RWPE2 (cell line): ENCODE measurements around the gene OR2F1.

Experiments used
- ATAC-seq: fragments of 200-7000 bp; cut with Tn5 transposase; 3 replicates; pipeline ENCODE4 v1.9.1; 2021; ENCODE audit warnings: low read depth
- DNase-seq: peaks from one replicate; pipeline ENCODE4 v3.0.0-alpha.2; 2020; ENCODE audit warnings: low spot score
- H3K27ac ChIP-seq: fragments of 450-650 bp; 2 replicates; pipeline ENCODE4 v1.5.1; 2017; ENCODE audit warnings: mild to moderate bottlenecking; ENCODE audit not compliant: poor library complexity, severe bottlenecking
- H3K27me3 ChIP-seq: fragments of 250-450 bp; sonication (Bioruptor Pico); 2 replicates; pipeline ENCODE4 v1.5.1; 2021; ENCODE audit warnings: mild to moderate bottlenecking, moderate library complexity; ENCODE audit not compliant: insufficient read depth, poor library complexity, severe bottlenecking
- H3K36me3 ChIP-seq: fragments of 250-450 bp; sonication (Bioruptor Pico); 2 replicates; pipeline ENCODE4 v1.5.1; 2020; ENCODE audit warnings: low read depth, mild to moderate bottlenecking, moderate library complexity
- H3K4me1 ChIP-seq: fragments of 250-450 bp; sonication (Bioruptor Pico); 2 replicates; pipeline ENCODE4 v1.5.1; 2021; ENCODE audit warnings: mild to moderate bottlenecking, moderate library complexity; ENCODE audit not compliant: insufficient read depth, poor library complexity, severe bottlenecking
- H3K4me3 ChIP-seq: fragments of 250-450 bp; sonication (Bioruptor Pico); 2 replicates; pipeline ENCODE4 v1.5.1; 2021; ENCODE audit warnings: mild to moderate bottlenecking, moderate library complexity; ENCODE audit not compliant: severe bottlenecking
- H3K9me3 ChIP-seq: fragments of 250-450 bp; sonication (Bioruptor Pico); 2 replicates; pipeline ENCODE4 v1.5.1; 2021; ENCODE audit warnings: mild to moderate bottlenecking, moderate library complexity; ENCODE audit not compliant: severe bottlenecking
- CTCF ChIP-seq: fragments of 450-650 bp; IDR thresholded peaks from one replicate; pipeline ENCODE4 v1.5.1; 2017; ENCODE audit warnings: mild to moderate bottlenecking, moderate library complexity; ENCODE audit not compliant: poor library complexity, severe bottlenecking

The OR2F1 gene

GRCh38 chr7:143987513-143987912, 32.9 kb downstream of the OR2F1 start:
- ATAC-seq (no peak), DNase-seq (no peak)
- no peaks in the 10 kb centered on the region for H3K27me3 ChIP-seq
- no peak overlapping the region for H3K4me3 ChIP-seq
- TF ChIP-seq CTCF, result no peak
- H3K27ac ChIP-seq, result no peak overlapping the region
- H3K4me1 ChIP-seq, result no peaks in the 10 kb centered on the region
- H3K9me3 ChIP-seq, result no peaks in the 10 kb centered on the region
- H3K36me3 ChIP-seq, result no peaks in the 10 kb centered on the region

GRCh38 chr7:143988976-143989745, 34.5 kb downstream of the OR2F1 start:
- TF ChIP-seq CTCF, result no peak
- DNase-seq, result no peak
- H3K27ac ChIP-seq, result no peak overlapping the region

GRCh38 chr7:143992670-143993069, 38.0 kb downstream of the OR2F1 start:
- no peaks in the 10 kb centered on the region for H3K27me3 ChIP-seq
- ATAC-seq (no peak), DNase-seq (no peak)
- TF ChIP-seq CTCF, result no peak
- no peaks in the 10 kb centered on the region for H3K9me3 ChIP-seq
- H3K36me3 ChIP-seq, result no peaks in the 10 kb centered on the region
- H3K27ac ChIP-seq, result no peak overlapping the region
- H3K4me1 ChIP-seq, result no peaks in the 10 kb centered on the region
- no peak overlapping the region for H3K4me3 ChIP-seq

More at GRCh38 chr7:143988976-143989745, 34.5 kb downstream of the OR2F1 start:
- no peak overlapping the region for H3K4me3 ChIP-seq
- no peak for ATAC-seq
- H3K4me1 ChIP-seq, result no peaks in the 10 kb centered on the region
- H3K36me3 ChIP-seq, result no peaks in the 10 kb centered on the region
- H3K27me3 ChIP-seq, result no peaks in the 10 kb centered on the region
- H3K9me3 ChIP-seq, result no peaks in the 10 kb centered on the region

- H3K27me3 ChIP-seq, result no peaks in the 10 kb centered on the region
- TF ChIP-seq CTCF, result no peak
- no peaks in the 10 kb centered on the region for H3K9me3 ChIP-seq
- no peaks in the 10 kb centered on the region for H3K4me1 ChIP-seq
- no peak overlapping the region for H3K4me3 ChIP-seq
- H3K36me3 ChIP-seq, result no peaks in the 10 kb centered on the region
- DNase-seq, result no peak
- H3K27ac ChIP-seq, result no peak overlapping the region
- no peak for ATAC-seq
Measured at GRCh38 chr7:143993924-143994323, 39.3 kb downstream of the OR2F1 start.

GRCh38 chr7:144000020-144000419, 45.4 kb downstream of the OR2F1 start, which contains the start of gene OR6B1:
Gene OR6B1, plus strand, starts transcription at chr7:144000320. Its CDS starts 3,677 bp downstream, at chr7:144003997.
- no peaks in the 10 kb centered on the region for H3K9me3 ChIP-seq
- ATAC-seq (no peak), DNase-seq (no peak)
- H3K27me3 ChIP-seq, result no peaks in the 10 kb centered on the region
- no peak for TF ChIP-seq CTCF
- H3K4me3 ChIP-seq, result no peak within 1 kb of the TSS
- H3K36me3 ChIP-seq, result no peaks in the 10 kb centered on the region
- H3K4me1 ChIP-seq, result no peaks in the 10 kb centered on the region
- H3K27ac ChIP-seq, result no peak within 1 kb of the TSS
